ENCODE results near the gene ZNF598. TPM values are rescaled to one million over a fixed set of nuclear protein-coding genes. Genes with fewer than 3 reads are reported as not detected.

Gene ZNF598
- total and polyA plus RNA-seq, 2 of the 13 experiments (the other 11 are each of a cell fraction or from before 2014, with no cell fraction given), result 13.5 to 14.2 TPM

DNA sequence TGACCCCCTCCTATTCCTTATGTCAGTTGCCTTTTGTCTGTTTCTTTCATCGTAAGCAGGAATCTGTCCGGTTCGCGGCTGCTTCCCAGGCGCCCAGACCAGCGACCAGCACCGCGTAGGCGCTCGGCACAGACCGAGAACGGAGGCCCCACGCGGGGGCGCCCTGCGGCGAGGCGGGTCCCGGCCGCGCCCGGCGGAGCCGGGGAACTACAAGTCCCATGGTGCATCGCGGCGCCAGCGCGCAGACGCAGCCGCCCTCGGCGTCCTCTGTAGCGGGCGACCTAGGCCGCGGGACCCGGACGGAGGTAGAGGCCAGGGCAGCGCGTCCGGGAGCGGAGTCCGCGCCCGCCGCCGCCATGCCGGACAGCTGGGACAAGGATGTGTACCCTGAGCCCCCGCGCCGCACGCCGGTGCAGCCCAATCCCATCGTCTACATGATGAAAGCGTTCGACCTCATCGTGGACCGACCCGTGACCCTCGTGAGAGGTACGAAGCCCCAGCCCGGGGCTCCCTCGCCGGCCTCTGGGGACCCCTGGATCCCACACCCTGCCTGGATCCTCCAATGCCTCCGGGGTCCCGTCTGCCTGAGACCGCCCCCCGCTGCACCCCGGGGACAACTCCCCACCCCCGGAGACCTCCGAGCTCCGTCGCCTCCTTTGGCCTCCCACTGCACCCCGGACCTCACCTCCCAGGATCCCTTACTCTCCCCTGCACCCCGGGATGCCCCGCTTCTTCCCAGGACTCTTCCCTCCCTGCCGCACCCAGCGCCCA lies 50.2 kb downstream of the ZNF598 start, which contains the start of gene NDUFB10 (continued):
- no peak for TF ChIP-seq ATRX (CRISPR knock-in tag; IDR thresholded peaks at IDR 0.05; ENCODE audit: borderline replicate concordance)
- TF ChIP-seq, protein P1, sequence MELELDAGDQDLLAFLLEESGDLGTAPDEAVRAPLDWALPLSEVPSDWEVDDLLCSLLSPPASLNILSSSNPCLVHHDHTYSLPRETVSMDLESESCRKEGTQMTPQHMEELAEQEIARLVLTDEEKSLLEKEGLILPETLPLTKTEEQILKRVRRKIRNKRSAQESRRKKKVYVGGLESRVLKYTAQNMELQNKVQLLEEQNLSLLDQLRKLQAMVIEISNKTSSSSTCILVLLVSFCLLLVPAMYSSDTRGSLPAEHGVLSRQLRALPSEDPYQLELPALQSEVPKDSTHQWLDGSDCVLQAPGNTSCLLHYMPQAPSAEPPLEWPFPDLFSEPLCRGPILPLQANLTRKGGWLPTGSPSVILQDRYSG (CRISPR knock-in tag; IDR thresholded peaks at IDR 0.05), result 0 out of 2 replicates have a peak, but pooled peaks have one; percentile 75
- TF ChIP-seq ZNF260 (CRISPR knock-in tag; IDR thresholded peaks at IDR 0.05; ENCODE audit: borderline replicate concordance, low read depth), result no peak
- 0 out of 2 replicates have a peak, but pooled peaks have one; percentile 63 for TF ChIP-seq MAF1 (CRISPR knock-in tag; IDR thresholded peaks at IDR 0.05; ENCODE audit: borderline replicate concordance)
- TF ChIP-seq, protein P2, sequence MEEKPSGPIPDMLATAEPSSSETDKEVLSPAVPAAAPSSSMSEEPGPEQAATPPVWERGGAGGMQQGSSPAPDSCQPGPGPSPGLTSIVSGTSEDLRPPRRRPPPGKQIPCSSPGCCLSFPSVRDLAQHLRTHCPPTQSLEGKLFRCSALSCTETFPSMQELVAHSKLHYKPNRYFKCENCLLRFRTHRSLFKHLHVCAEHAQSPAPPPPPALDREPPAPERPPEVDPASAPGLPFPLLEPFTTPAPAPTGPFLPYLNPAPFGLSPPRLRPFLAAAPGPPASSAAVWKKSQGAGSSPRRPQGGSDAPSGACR (CRISPR knock-in tag; IDR thresholded peaks at IDR 0.05), result no peak; the same call in 1 of the 2 replicates
- TF ChIP-seq, protein P3, sequence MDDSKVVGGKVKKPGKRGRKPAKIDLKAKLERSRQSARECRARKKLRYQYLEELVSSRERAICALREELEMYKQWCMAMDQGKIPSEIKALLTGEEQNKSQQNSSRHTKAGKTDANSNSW (CRISPR knock-in tag; IDR thresholded peaks at IDR 0.05; ENCODE audit: borderline replicate concordance), result no peak
- TF ChIP-seq ZNF839 (CRISPR knock-in tag; IDR thresholded peaks at IDR 0.05; ENCODE audit: borderline replicate concordance), result no peak; the same call in 1 of the 2 replicates
- no peak for TF ChIP-seq ZNF496 (CRISPR knock-in tag; IDR thresholded peaks at IDR 0.05; ENCODE audit: insufficient replicate concordance)
- TF ChIP-seq CC2D1A (CRISPR knock-in tag; IDR thresholded peaks at IDR 0.05), result no peak
- no peak for TF ChIP-seq HHEX (CRISPR knock-in tag; IDR thresholded peaks at IDR 0.05)
- TF ChIP-seq, protein P4, sequence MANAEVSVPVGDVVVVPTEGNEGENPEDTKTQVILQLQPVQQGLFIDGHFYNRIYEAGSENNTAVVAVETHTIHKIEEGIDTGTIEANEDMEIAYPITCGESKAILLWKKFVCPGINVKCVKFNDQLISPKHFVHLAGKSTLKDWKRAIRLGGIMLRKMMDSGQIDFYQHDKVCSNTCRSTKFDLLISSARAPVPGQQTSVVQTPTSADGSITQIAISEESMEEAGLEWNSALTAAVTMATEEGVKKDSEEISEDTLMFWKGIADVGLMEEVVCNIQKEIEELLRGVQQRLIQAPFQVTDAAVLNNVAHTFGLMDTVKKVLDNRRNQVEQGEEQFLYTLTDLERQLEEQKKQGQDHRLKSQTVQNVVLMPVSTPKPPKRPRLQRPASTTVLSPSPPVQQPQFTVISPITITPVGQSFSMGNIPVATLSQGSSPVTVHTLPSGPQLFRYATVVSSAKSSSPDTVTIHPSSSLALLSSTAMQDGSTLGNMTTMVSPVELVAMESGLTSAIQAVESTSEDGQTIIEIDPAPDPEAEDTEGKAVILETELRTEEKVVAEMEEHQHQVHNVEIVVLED (CRISPR knock-in tag; IDR thresholded peaks at IDR 0.05; ENCODE audit: borderline replicate concordance), result peak; percentile 94
- no peak for TF ChIP-seq MAFK (conservative IDR thresholded peaks at IDR 0.05 in 1 of 2, IDR thresholded peaks at IDR 0.05 in 1 of 2; ENCODE audit: low read length in 2 of 2)
- TF ChIP-seq ELF1 (CRISPR knock-in tag; IDR thresholded peaks at IDR 0.05), result no peak
- peak; percentile 85 for TF ChIP-seq ZNF614 (CRISPR knock-in tag; IDR thresholded peaks at IDR 0.05; ENCODE audit: borderline replicate concordance)
- TF ChIP-seq, protein P5, sequence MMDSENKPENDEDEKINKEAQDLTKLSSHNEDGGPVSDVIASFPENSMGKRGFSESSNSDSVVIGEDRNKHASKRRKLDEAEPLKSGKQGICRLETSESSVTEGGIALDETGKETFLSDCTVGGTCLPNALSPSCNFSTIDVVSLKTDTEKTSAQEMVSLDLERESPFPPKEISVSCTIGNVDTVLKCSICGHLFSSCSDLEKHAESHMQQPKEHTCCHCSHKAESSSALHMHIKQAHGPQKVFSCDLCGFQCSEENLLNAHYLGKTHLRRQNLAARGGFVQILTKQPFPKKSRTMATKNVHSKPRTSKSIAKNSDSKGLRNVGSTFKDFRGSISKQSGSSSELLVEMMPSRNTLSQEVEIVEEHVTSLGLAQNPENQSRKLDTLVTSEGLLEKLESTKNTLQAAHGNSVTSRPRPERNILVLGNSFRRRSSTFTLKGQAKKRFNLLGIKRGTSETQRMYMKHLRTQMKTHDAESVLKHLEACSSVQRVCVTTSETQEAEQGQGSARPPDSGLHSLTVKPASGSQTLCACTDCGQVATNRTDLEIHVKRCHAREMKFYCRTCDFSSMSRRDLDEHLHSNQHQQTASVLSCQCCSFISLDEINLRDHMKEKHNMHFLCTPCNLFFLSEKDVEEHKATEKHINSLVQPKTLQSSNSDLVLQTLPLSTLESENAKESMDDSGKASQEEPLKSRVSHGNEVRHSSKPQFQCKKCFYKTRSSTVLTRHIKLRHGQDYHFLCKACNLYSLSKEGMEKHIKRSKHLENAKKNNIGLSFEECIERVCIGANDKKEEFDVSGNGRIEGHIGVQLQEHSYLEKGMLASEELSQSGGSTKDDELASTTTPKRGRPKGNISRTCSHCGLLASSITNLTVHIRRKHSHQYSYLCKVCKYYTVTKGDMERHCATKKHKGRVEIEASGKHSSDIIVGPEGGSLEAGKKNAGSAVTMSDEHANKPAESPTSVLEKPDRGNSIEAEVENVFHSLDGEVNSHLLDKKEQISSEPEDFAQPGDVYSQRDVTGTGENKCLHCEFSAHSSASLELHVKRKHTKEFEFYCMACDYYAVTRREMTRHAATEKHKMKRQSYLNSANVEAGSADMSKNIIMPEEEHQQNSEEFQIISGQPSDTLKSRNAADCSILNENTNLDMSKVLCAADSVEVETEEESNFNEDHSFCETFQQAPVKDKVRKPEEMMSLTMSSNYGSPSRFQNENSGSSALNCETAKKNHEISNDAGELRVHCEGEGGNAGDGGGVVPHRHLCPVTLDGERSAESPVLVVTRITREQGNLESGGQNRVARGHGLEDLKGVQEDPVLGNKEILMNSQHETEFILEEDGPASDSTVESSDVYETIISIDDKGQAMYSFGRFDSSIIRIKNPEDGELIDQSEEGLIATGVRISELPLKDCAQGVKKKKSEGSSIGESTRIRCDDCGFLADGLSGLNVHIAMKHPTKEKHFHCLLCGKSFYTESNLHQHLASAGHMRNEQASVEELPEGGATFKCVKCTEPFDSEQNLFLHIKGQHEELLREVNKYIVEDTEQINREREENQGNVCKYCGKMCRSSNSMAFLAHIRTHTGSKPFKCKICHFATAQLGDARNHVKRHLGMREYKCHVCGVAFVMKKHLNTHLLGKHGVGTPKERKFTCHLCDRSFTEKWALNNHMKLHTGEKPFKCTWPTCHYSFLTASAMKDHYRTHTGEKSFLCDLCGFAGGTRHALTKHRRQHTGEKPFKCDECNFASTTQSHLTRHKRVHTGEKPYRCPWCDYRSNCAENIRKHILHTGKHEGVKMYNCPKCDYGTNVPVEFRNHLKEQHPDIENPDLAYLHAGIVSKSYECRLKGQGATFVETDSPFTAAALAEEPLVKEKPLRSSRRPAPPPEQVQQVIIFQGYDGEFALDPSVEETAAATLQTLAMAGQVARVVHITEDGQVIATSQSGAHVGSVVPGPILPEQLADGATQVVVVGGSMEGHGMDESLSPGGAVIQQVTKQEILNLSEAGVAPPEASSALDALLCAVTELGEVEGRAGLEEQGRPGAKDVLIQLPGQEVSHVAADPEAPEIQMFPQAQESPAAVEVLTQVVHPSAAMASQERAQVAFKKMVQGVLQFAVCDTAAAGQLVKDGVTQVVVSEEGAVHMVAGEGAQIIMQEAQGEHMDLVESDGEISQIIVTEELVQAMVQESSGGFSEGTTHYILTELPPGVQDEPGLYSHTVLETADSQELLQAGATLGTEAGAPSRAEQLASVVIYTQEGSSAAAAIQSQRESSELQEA (CRISPR knock-in tag; IDR thresholded peaks at IDR 0.05; ENCODE audit: not compliant biosample characterization), result no peak
- TF ChIP-seq ZNF124 (CRISPR knock-in tag; IDR thresholded peaks at IDR 0.05), result 0 out of 2 replicates have a peak, but pooled peaks have one; percentile 24

All from HepG2 (cell line).